CD4-positive, CD25-positive, alpha-beta regulatory T cell (primary cell): ENCODE results near the gene CEP170B. TPM values are rescaled to one million over a fixed set of nuclear protein-coding genes. Genes with fewer than 3 reads are reported as not detected.
"Not testable (repeated sequence)": the region's sequence is repeated elsewhere in the genome, so short reads cannot be mapped to it uniquely, and the experiment has no call there.

Source experiments
- ATAC-seq, 2 donors: fragments of 150-1000 bp; cut with Tn5 transposase; one replicate each; pipeline ENCODE4 v1.10.0; 2021; ENCODE audit warnings: low read depth in 2 of 2, moderate number of reproducible peaks in 2 of 2, moderate library complexity in 1 of 2
- DNase-seq, 3 donors: peaks; one replicate each; pipeline versions ENCODE4 v3.0.0 to v3.0.0-alpha.2; 2012 to 2022; ENCODE audit warnings: mixed read lengths in 1 of 3
- H3K27ac ChIP-seq: one replicate; pipeline ENCODE4 v1.7.0; 2013; ENCODE audit warnings: mild to moderate bottlenecking, low read length; ENCODE audit not compliant: insufficient read depth, poor library complexity, severe bottlenecking
- H3K27me3 ChIP-seq: one replicate; pipeline ENCODE4 v1.7.0; 2013; ENCODE audit warnings: low read length; ENCODE audit not compliant: control insufficient read depth, insufficient read depth
- H3K36me3 ChIP-seq: one replicate; pipeline ENCODE4 v1.7.0; 2013; ENCODE audit warnings: mild to moderate bottlenecking, low read length, moderate library complexity; ENCODE audit not compliant: control insufficient read depth, insufficient read depth
- H3K4me1 ChIP-seq: 2 replicates; pipeline ENCODE4 v1.7.0; 2013; ENCODE audit warnings: mild to moderate bottlenecking, low read length; ENCODE audit not compliant: insufficient read depth, control insufficient read depth, poor library complexity, severe bottlenecking
- H3K4me3 ChIP-seq: one replicate; pipeline ENCODE4 v1.7.0; 2013; ENCODE audit warnings: low read depth, mild to moderate bottlenecking, low read length, moderate library complexity
- H3K9me3 ChIP-seq, 2 experiments: 1 replicate in 1 of 2; 2 replicates in 1 of 2; pipeline ENCODE4 v1.7.0; 2013; ENCODE audit warnings: low read length in 2 of 2, mild to moderate bottlenecking in 1 of 2, moderate library complexity in 1 of 2; ENCODE audit not compliant: control insufficient read depth in 2 of 2
- H3K27ac Mint-ChIP-seq, 3 donors: one replicate each; pipeline ENCODE4 v1.8.0; 2020 to 2022; ENCODE audit warnings: mild to moderate bottlenecking in 3 of 3, mixed read lengths in 3 of 3, moderate library complexity in 2 of 3
- H3K27me3 Mint-ChIP-seq: one replicate; pipeline ENCODE4 v1.8.0; 2022; ENCODE audit warnings: mild to moderate bottlenecking, mixed read lengths
- H3K36me3 Mint-ChIP-seq: one replicate; pipeline ENCODE4 v1.8.0; 2020; ENCODE audit warnings: mixed read lengths
- H3K4me1 Mint-ChIP-seq, 4 donors: one replicate each; pipeline ENCODE4 v1.8.0; 2020 to 2022; ENCODE audit warnings: mixed read lengths in 4 of 4, mild to moderate bottlenecking in 1 of 4
- H3K4me3 Mint-ChIP-seq, 4 donors: one replicate each; pipeline ENCODE4 v1.8.0; 2020 to 2022; ENCODE audit warnings: mild to moderate bottlenecking in 4 of 4, mixed read lengths in 4 of 4, moderate library complexity in 3 of 4
- H3K9me3 Mint-ChIP-seq, 7 donors: one replicate each; pipeline ENCODE4 v1.8.0; 2020 to 2022; ENCODE audit warnings: mixed read lengths in 7 of 7, mild to moderate bottlenecking in 3 of 7, moderate library complexity in 2 of 7
- polyA plus RNA-seq, 4 donors: library from polyadenylated mRNA; unstranded; fragments of 300-500 nt; fragmentation: Illumina TruSeq; gene quantifications; one replicate each; pipeline ENCODE4 v1.2.3, GENCODE V29; 2021
- total RNA-seq: library from RNA; stranded (reverse); gene quantifications from one replicate; pipeline ENCODE4 v1.2.3, GENCODE V29; 2022

CEP170B gene
- total and polyA plus RNA-seq, 5 donors from 2014 or later: 0.03 to 3.1 TPM; not detected in 3

- not testable (repeated sequence) for H3K36me3 ChIP-seq, H3K27ac Mint-ChIP-seq, H3K4me1 ChIP-seq, DNase-seq, H3K4me1 Mint-ChIP-seq, H3K27ac ChIP-seq, H3K27me3 ChIP-seq, H3K9me3 Mint-ChIP-seq, H3K4me3 ChIP-seq, H3K36me3 Mint-ChIP-seq, ATAC-seq, H3K4me3 Mint-ChIP-seq, H3K9me3 ChIP-seq
- peaks cover 41% of the 10 kb centered on the region for H3K27me3 Mint-ChIP-seq
Measured at GRCh38 chr14:104905579-104905933, 40.5 kb downstream of the CEP170B start.

- Mint-ChIP-seq H3K27ac (no peak overlapping the region), H3K4me3 (no peak overlapping the region), H3K4me1 (no peaks in the 10 kb centered on the region), H3K9me3 (peaks cover 0 to 15% (median 5%) of the 10 kb centered on the region in 7 donors), H3K27me3 (peaks cover 41% of the 10 kb centered on the region), H3K36me3 (no peaks in the 10 kb centered on the region)
- DNase-seq (no peak), ATAC-seq (no peak)
- no peaks in the 10 kb centered on the region for H3K4me1 ChIP-seq
- peaks cover 6% of the 10 kb centered on the region for H3K27me3 ChIP-seq
- no peaks in the 10 kb centered on the region for H3K36me3 ChIP-seq
- H3K9me3 ChIP-seq: peaks cover 3 to 10% of the 10 kb centered on the region in 2 experiments
- H3K27ac ChIP-seq: no peak overlapping the region
- H3K4me3 ChIP-seq: no peak overlapping the region
Measured at GRCh38 chr14:104908303-104908702, 43.2 kb downstream of the CEP170B start.

- H3K27ac ChIP-seq: no peak overlapping the region
- Mint-ChIP-seq H3K36me3 (no peaks in the 10 kb centered on the region), H3K27ac (no peak overlapping the region), H3K9me3 (peaks cover 0 to 15% (median 5%) of the 10 kb centered on the region in 7 donors), H3K4me3 (peak overlapping the region in 1 of 4 donors; percentile 47), H3K27me3 (peaks cover 36% of the 10 kb centered on the region), H3K4me1 (no peaks in the 10 kb centered on the region)
- no peak overlapping the region for H3K4me3 ChIP-seq
- DNase-seq (no peak), ATAC-seq (no peak)
- no peaks in the 10 kb centered on the region for H3K36me3 ChIP-seq
- H3K9me3 ChIP-seq: peaks cover 3 to 10% of the 10 kb centered on the region in 2 experiments
- no peaks in the 10 kb centered on the region for H3K4me1 ChIP-seq
- H3K27me3 ChIP-seq: peaks cover 2% of the 10 kb centered on the region
Measured at GRCh38 chr14:104912053-104912452, 47.0 kb downstream of the CEP170B start.

- DNase-seq (no peak), ATAC-seq (no peak)
- Mint-ChIP-seq H3K27ac (no peak overlapping the region), H3K4me1 (no peaks in the 10 kb centered on the region), H3K4me3 (no peak overlapping the region), H3K9me3 (peaks cover 0 to 14% (median 4%) of the 10 kb centered on the region in 7 donors), H3K36me3 (no peaks in the 10 kb centered on the region), H3K27me3 (peaks cover 23% of the 10 kb centered on the region)
- H3K9me3 ChIP-seq: peaks cover 3 to 10% of the 10 kb centered on the region in 2 experiments
- no peak overlapping the region for H3K27ac ChIP-seq
- no peak overlapping the region for H3K4me3 ChIP-seq
- no peaks in the 10 kb centered on the region for H3K4me1 ChIP-seq
- H3K36me3 ChIP-seq: no peaks in the 10 kb centered on the region
- peaks cover 2% of the 10 kb centered on the region for H3K27me3 ChIP-seq
Measured at GRCh38 chr14:104913435-104913834, 48.4 kb downstream of the CEP170B start.

- Mint-ChIP-seq H3K4me1 (no peaks in the 10 kb centered on the region), H3K9me3 (peaks cover 0 to 6% (median under 1%) of the 10 kb centered on the region in 7 donors), H3K4me3 (no peak overlapping the region), H3K27ac (no peak overlapping the region), H3K36me3 (no peaks in the 10 kb centered on the region), H3K27me3 (no peaks in the 10 kb centered on the region)
- peaks cover 2% of the 10 kb centered on the region for H3K27me3 ChIP-seq
- no peak overlapping the region for H3K27ac ChIP-seq
- H3K36me3 ChIP-seq: no peaks in the 10 kb centered on the region
- H3K4me3 ChIP-seq: no peak overlapping the region
- DNase-seq (no peak), ATAC-seq (no peak)
- H3K9me3 ChIP-seq: peaks cover under 1 to 2% of the 10 kb centered on the region in 2 experiments
- H3K4me1 ChIP-seq: no peaks in the 10 kb centered on the region
Measured at GRCh38 chr14:104917116-104917515, 52.0 kb downstream of the CEP170B start.

- Histone ChIP-seq H3K36me3 (no peaks in the 10 kb centered on the region), H3K27ac (no peak overlapping the region), H3K4me3 (no peak overlapping the region), H3K9me3 (no peaks in the 10 kb centered on the region), H3K4me1 (no peaks in the 10 kb centered on the region), H3K27me3 (peaks cover 2% of the 10 kb centered on the region)
- Mint-ChIP-seq H3K4me1 (no peaks in the 10 kb centered on the region), H3K36me3 (no peaks in the 10 kb centered on the region), H3K4me3 (no peak overlapping the region), H3K27me3 (no peaks in the 10 kb centered on the region), H3K27ac (no peak overlapping the region), H3K9me3 (peaks cover 0 to 5% (median 0%) of the 10 kb centered on the region in 7 donors)
- ATAC-seq: no peak
- DNase-seq: no peak
Measured at GRCh38 chr14:104917993-104918392, 52.9 kb downstream of the CEP170B start.

- not testable (repeated sequence) for H3K27me3 ChIP-seq, ATAC-seq, H3K9me3 ChIP-seq, H3K36me3 Mint-ChIP-seq, H3K4me3 ChIP-seq, H3K9me3 Mint-ChIP-seq, H3K27me3 Mint-ChIP-seq, H3K27ac ChIP-seq, H3K4me3 Mint-ChIP-seq, H3K4me1 ChIP-seq, H3K4me1 Mint-ChIP-seq, DNase-seq, H3K36me3 ChIP-seq, H3K27ac Mint-ChIP-seq
Measured at GRCh38 chr14:104919152-104919992, 54.3 kb downstream of the CEP170B start.

GRCh38 chr14:104919993-104920315 is 54.9 kb downstream of the CEP170B start:
- Histone ChIP-seq H3K4me3 (no peak overlapping the region), H3K36me3 (no peaks in the 10 kb centered on the region), H3K27me3 (no peaks in the 10 kb centered on the region), H3K27ac (no peak overlapping the region), H3K4me1 (no peaks in the 10 kb centered on the region), H3K9me3 (peaks cover 0 to 3% of the 10 kb centered on the region in 2 experiments)
- no peak for DNase-seq
- H3K36me3 Mint-ChIP-seq: no peaks in the 10 kb centered on the region
- H3K27me3 Mint-ChIP-seq: no peaks in the 10 kb centered on the region
- no peak for ATAC-seq
- H3K27ac Mint-ChIP-seq: no peak overlapping the region
- no peaks in the 10 kb centered on the region for H3K4me1 Mint-ChIP-seq
- peaks cover 0 to 5% (median 0%) of the 10 kb centered on the region in 7 donors for H3K9me3 Mint-ChIP-seq
- H3K4me3 Mint-ChIP-seq: no peak overlapping the region
